Common myeloid progenitor, CD34-positive (primary cell): ENCODE data around the gene CPSF2.
A peak's percentile ranks its signal among the peaks of the same experiment; 100 is the strongest.

ENCODE experiments used
- CTCF ChIA-PET: fragments of 350-600 bp; sonication (Branson Sonifier 250); formaldehyde crosslinking; loops from one replicate; lab custom pipeline; 2021; ENCODE audit warnings: antibody characterized with exemption; lab: Charles Lee
- POLR2A ChIA-PET: fragments of 350-600 bp; sonication (Branson Sonifier 250); formaldehyde crosslinking; loops from one replicate; lab custom pipeline; 2021; ENCODE audit warnings: antibody characterized with exemption; lab: Charles Lee
- DNase-seq, 3 donors: peaks; one replicate each; pipeline versions ENCODE4 v3.0.0 to v3.0.0-alpha.2; 2013
- H3K27ac ChIP-seq, 2 experiments: 1 replicate in 1 of 2; 2 replicates in 1 of 2; pipeline ENCODE4 v1.7.0; 2013; ENCODE audit warnings: inconsistent platforms in 2 of 2, low read length in 2 of 2, mild to moderate bottlenecking in 2 of 2, low read depth in 1 of 2, moderate library complexity in 1 of 2; ENCODE audit not compliant: severe bottlenecking in 2 of 2, insufficient read depth in 1 of 2, poor library complexity in 1 of 2
- H3K27me3 ChIP-seq, 5 experiments: replicated peaks in 2 of 5; 1 replicate in 3 of 5; 2 replicates in 2 of 5; pipeline versions ENCODE4 v1.6.1 to v1.7.0; 2013; ENCODE audit warnings: low read length in 4 of 5, mild to moderate bottlenecking in 2 of 5, moderate library complexity in 2 of 5, inconsistent platforms in 1 of 5; ENCODE audit not compliant: insufficient read depth in 5 of 5, control insufficient read depth in 4 of 5
- H3K36me3 ChIP-seq, 4 experiments: 1 replicate in 2 of 4; 2 replicates in 2 of 4; pipeline versions ENCODE4 v1.6.1 to v1.7.0; 2013; ENCODE audit warnings: low read length in 3 of 4, control low read depth in 1 of 4, mild to moderate bottlenecking in 1 of 4; ENCODE audit not compliant: control insufficient read depth in 4 of 4, insufficient read depth in 4 of 4
- H3K4me1 ChIP-seq, 4 experiments: 1 replicate in 3 of 4; 2 replicates in 1 of 4; pipeline versions ENCODE4 v1.6.1 to v1.7.1; 2013; ENCODE audit warnings: low read length in 3 of 4, mild to moderate bottlenecking in 3 of 4, control low read depth in 1 of 4, inconsistent platforms in 1 of 4, moderate library complexity in 1 of 4; ENCODE audit not compliant: control insufficient read depth in 4 of 4, insufficient read depth in 4 of 4; ENCODE audit errors: control extremely low read depth in 1 of 4
- H3K4me3 ChIP-seq, 7 experiments: 1 replicate in 4 of 7; 2 replicates in 3 of 7; pipeline versions ENCODE4 v1.5.1 to v1.7.0; 2013; ENCODE audit warnings: mild to moderate bottlenecking in 7 of 7, low read length in 6 of 7, moderate library complexity in 6 of 7, inconsistent platforms in 2 of 7, low read depth in 2 of 7, control low read depth in 1 of 7; ENCODE audit not compliant: insufficient read depth in 4 of 7, control insufficient read depth in 1 of 7; ENCODE audit errors: extremely low read depth in 1 of 7
- H3K9me3 ChIP-seq, 5 experiments: 1 replicate in 4 of 5; 2 replicates in 1 of 5; pipeline versions ENCODE4 v1.6.1 to v1.7.1; 2013; ENCODE audit warnings: low read length in 4 of 5, mild to moderate bottlenecking in 2 of 5, inconsistent platforms in 1 of 5, low read depth in 1 of 5, moderate library complexity in 1 of 5; ENCODE audit not compliant: control insufficient read depth in 4 of 5, insufficient read depth in 2 of 5; ENCODE audit errors: control extremely low read depth in 1 of 5
- WGBS: methylation state at CpG from one replicate; pipeline ENCODE4 v1.1.5; 2013; ENCODE audit not compliant: insufficient coverage; 5-methylcytosine and 5-hydroxymethylcytosine counted together

The CPSF2 gene

GRCh38 chr14:92122351-92122677 lies 545 bp downstream of the CPSF2 start:
- WGBS, result 0% methylated on average over 22 of the region's 22 CpGs
- Histone ChIP-seq H3K36me3 (peaks cover 0 to 34% (median 13%) of the 10 kb centered on the region in 4 experiments), H3K4me3 (peak overlapping the region; percentile 80 to 99 (median 95)), H3K27me3 (no peaks in the 10 kb centered on the region), H3K4me1 (peaks cover 0 to 21% (median 13%) of the 10 kb centered on the region in 4 experiments), H3K27ac (peak overlapping the region; percentile 97 to 99), H3K9me3 (no peaks in the 10 kb centered on the region)
- peak; percentile 30 to 55 (median 51) for DNase-seq
- ChIA-PET CTCF (interaction anchor here (0.6 to 6.8 kb wide), 6 partner anchors 11 to 568 kb away, joined by 3 to 69 read pairs (median 7); partner anchors contain the start of gene ATXN3), POLR2A (interaction anchor here (0.9 to 2.3 kb wide), 4 partner anchors 9 to 32 kb away, joined by 3 to 21 read pairs (median 3); partner anchors contain the start of gene ATXN3)

- no peaks in the 10 kb centered on the region for H3K27me3 ChIP-seq
- H3K36me3 ChIP-seq, result peaks cover 0 to 37% (median 14%) of the 10 kb centered on the region in 4 experiments
- CTCF ChIA-PET, result interaction anchor here (1.0 to 6.8 kb wide), 4 partner anchors 10 to 547 kb away, joined by 3 to 69 read pairs (median 26); partner anchors contain the start of gene ATXN3
- H3K4me1 ChIP-seq, result peaks cover 0 to 21% (median 13%) of the 10 kb centered on the region in 4 experiments
- POLR2A ChIA-PET, result interaction anchor here (1.0 to 2.3 kb wide), 2 partner anchors 16 to 33 kb away, joined by 3 to 21 read pairs; partner anchors contain the start of gene ATXN3
- H3K4me3 ChIP-seq, result peak overlapping the region; percentile 80 to 99 (median 95)
- H3K27ac ChIP-seq, result peak overlapping the region; percentile 97 to 99
- no peak for DNase-seq
- 65% methylated on average over 8 of the region's 9 CpGs for WGBS
- H3K9me3 ChIP-seq, result no peaks in the 10 kb centered on the region
Observed at GRCh38 chr14:92122761-92123160, 992 bp downstream of the CPSF2 start.

DNA sequence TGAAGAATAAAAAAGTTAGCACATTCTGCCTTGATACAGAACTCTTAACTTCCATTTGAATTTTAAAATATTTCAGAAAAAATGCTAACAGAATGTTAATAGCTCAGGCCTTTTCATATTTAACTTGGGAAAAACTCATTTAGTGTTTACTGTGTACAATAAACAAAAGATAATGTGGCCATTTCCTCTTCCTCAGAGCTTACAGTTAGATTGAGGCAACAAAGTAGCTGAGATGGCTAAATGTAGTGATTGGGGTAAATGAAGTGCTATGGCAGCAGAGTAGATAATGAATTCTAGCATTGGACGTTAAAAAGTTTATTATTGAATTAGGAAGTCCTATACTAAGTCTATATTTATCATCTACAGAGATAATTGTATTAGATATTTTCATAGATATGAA lies 12.7 kb downstream of the CPSF2 start:
- H3K36me3 ChIP-seq, result peaks cover 13 to 72% (median 38%) of the 10 kb centered on the region in 4 experiments
- no CpG with 5 or more reads among the region's 1 CpG for WGBS
- ChIA-PET POLR2A (interaction anchor here (0.6 kb wide), 1 partner anchor 11 kb away, joined by 5 read pairs; no protein-coding TSS in a partner anchor), CTCF (interaction anchor here (0.6 to 5.9 kb wide), 15 partner anchors 8 to 650 kb away, joined by 3 to 47 read pairs (median 4); partner anchors contain the start of genes CPSF2 and NDUFB1)
- H3K9me3 ChIP-seq, result no peaks in the 10 kb centered on the region
- no peaks in the 10 kb centered on the region for H3K4me1 ChIP-seq
- no peak overlapping the region for H3K27ac ChIP-seq
- H3K27me3 ChIP-seq, result no peaks in the 10 kb centered on the region
- no peak for DNase-seq
- H3K4me3 ChIP-seq, result no peak overlapping the region

- peak; percentile 47 to 69 (median 67) for DNase-seq
- H3K4me1 ChIP-seq, result no peaks in the 10 kb centered on the region
- WGBS, result no CpG with 5 or more reads among the region's 1 CpG
- POLR2A ChIA-PET, result interaction anchor here (0.6 kb wide), 1 partner anchor 32 kb away, joined by 3 read pairs; no protein-coding TSS in a partner anchor
- peaks cover 13 to 69% (median 35%) of the 10 kb centered on the region in 4 experiments for H3K36me3 ChIP-seq
- CTCF ChIA-PET, result interaction anchor here (0.9 to 5.9 kb wide), 21 partner anchors 12 to 649 kb away, joined by 3 to 47 read pairs (median 3); partner anchors contain the start of genes ATXN3, CPSF2 and NDUFB1
- H3K27me3 ChIP-seq, result no peaks in the 10 kb centered on the region
- H3K4me3 ChIP-seq, result no peak overlapping the region
- no peak overlapping the region for H3K27ac ChIP-seq
- no peaks in the 10 kb centered on the region for H3K9me3 ChIP-seq
Observed at GRCh38 chr14:92135269-92135668, 13.5 kb downstream of the CPSF2 start.

- no peak overlapping the region for H3K27ac ChIP-seq
- no peaks in the 10 kb centered on the region for H3K9me3 ChIP-seq
- no peak overlapping the region for H3K4me3 ChIP-seq
- ChIA-PET CTCF (interaction anchor here (1.7 kb wide), 1 partner anchor 9 kb away, joined by 5 read pairs; no protein-coding TSS in a partner anchor), POLR2A (no interaction called here)
- peaks cover 13 to 77% (median 48%) of the 10 kb centered on the region in 4 experiments for H3K36me3 ChIP-seq
- no peak for DNase-seq
- no peaks in the 10 kb centered on the region for H3K27me3 ChIP-seq
- H3K4me1 ChIP-seq, result no peaks in the 10 kb centered on the region
- WGBS, result 100% methylated on average over 1 of the region's 4 CpGs
Observed at GRCh38 chr14:92143309-92143708, 21.5 kb downstream of the CPSF2 start.

GRCh38 chr14:92143962-92144361 lies 22.2 kb downstream of the CPSF2 start:
- H3K27me3 ChIP-seq, result no peaks in the 10 kb centered on the region
- 95% methylated on average over 2 of the region's 3 CpGs for WGBS
- no peak overlapping the region for H3K4me3 ChIP-seq
- no peaks in the 10 kb centered on the region for H3K9me3 ChIP-seq
- H3K36me3 ChIP-seq, result peaks cover 13 to 75% (median 49%) of the 10 kb centered on the region in 4 experiments
- ChIA-PET CTCF (interaction anchor here (2.2 kb wide), 1 partner anchor 12 kb away, joined by 5 read pairs; no protein-coding TSS in a partner anchor), POLR2A (no interaction called here)
- no peak for DNase-seq
- no peak overlapping the region for H3K27ac ChIP-seq
- H3K4me1 ChIP-seq, result no peaks in the 10 kb centered on the region

GRCh38 chr14:92144708-92145107 lies 22.9 kb downstream of the CPSF2 start:
- H3K9me3 ChIP-seq, result no peaks in the 10 kb centered on the region
- ChIA-PET CTCF (interaction anchor here (2.2 kb wide), 1 partner anchor 12 kb away, joined by 5 read pairs; no protein-coding TSS in a partner anchor), POLR2A (no interaction called here)
- H3K27ac ChIP-seq, result no peak overlapping the region
- DNase-seq, result no peak
- H3K36me3 ChIP-seq, result peaks cover 15 to 80% (median 50%) of the 10 kb centered on the region in 4 experiments
- no CpG with 5 or more reads among the region's 2 CpGs for WGBS
- H3K4me1 ChIP-seq, result no peaks in the 10 kb centered on the region
- H3K27me3 ChIP-seq, result no peaks in the 10 kb centered on the region
- H3K4me3 ChIP-seq, result no peak overlapping the region
